Kidney (tissue), 14 donors: ENCODE measurements around the gene CRISP2. TPM values are rescaled to one million over a fixed set of nuclear protein-coding genes. Genes with fewer than 3 reads are reported as not detected.

Source experiments
- DNase-seq, 5 donors: peaks; one replicate each; pipeline ENCODE4 v3.0.0-alpha.2; 2013 to 2020
- FAIRE-seq: peaks from 2 replicates; lab custom pipeline; 2012; peaks lifted over from hg19 to GRCh38; lab: Jason Lieb, UNC
- H3K27ac ChIP-seq, 2 donors: one replicate each; pipeline ENCODE4 v1.7.0; 2013; ENCODE audit warnings: low read depth in 2 of 2, low read length in 2 of 2, inconsistent platforms in 1 of 2
- H3K27me3 ChIP-seq: one replicate; pipeline ENCODE4 v1.7.1; 2013; ENCODE audit warnings: low read length, inconsistent platforms; ENCODE audit not compliant: control insufficient read depth, insufficient read depth
- H3K36me3 ChIP-seq, 3 donors: one replicate each; pipeline versions ENCODE4 v1.7.0 to v1.7.1; 2013; ENCODE audit warnings: low read length in 3 of 3, control low read depth in 1 of 3, inconsistent platforms in 1 of 3; ENCODE audit not compliant: insufficient read depth in 3 of 3, control insufficient read depth in 2 of 3
- H3K4me1 ChIP-seq, 3 donors: one replicate each; pipeline versions ENCODE4 v1.7.0 to v1.7.1; 2013; ENCODE audit warnings: low read length in 3 of 3, inconsistent platforms in 1 of 3, low read depth in 1 of 3; ENCODE audit not compliant: control insufficient read depth in 2 of 3, insufficient read depth in 2 of 3
- H3K4me3 ChIP-seq, 3 donors: one replicate each; pipeline versions ENCODE4 v1.7.0 to v1.8.1; 2013; ENCODE audit warnings: low read length in 3 of 3, control low read depth in 1 of 3, inconsistent platforms in 1 of 3
- H3K9ac ChIP-seq, 3 donors: one replicate each; pipeline versions ENCODE4 v1.7.0 to v1.7.1; 2013; ENCODE audit warnings: low read length in 3 of 3, control low read depth in 1 of 3, inconsistent platforms in 1 of 3
- H3K9me3 ChIP-seq, 3 donors: one replicate each; pipeline versions ENCODE4 v1.7.0 to v1.7.1; 2013; ENCODE audit warnings: low read length in 3 of 3, control low read depth in 1 of 3, inconsistent platforms in 1 of 3; ENCODE audit not compliant: control insufficient read depth in 2 of 3, insufficient read depth in 1 of 3
- intact Hi-C: fragments of 100-400 bp; cut with DNase I; formaldehyde crosslinking; loops from one replicate; pipeline ENCODE4 v1.11.1; 2022
- polyA plus RNA-seq: library from polyadenylated mRNA; stranded (reverse); fragments of 350-450 nt; fragmentation: Illumina TruSeq; extraction: RNeasy Lipid Tissue Mini Kit (QIAGEN cat#74804); gene quantifications from one replicate; pipeline ENCODE4 v1.2.3, GENCODE V29; 2014; ENCODE audit warnings: low read depth, low replicate concordance; ENCODE audit not compliant: insufficient read depth
- total RNA-seq: library from RNA; stranded (reverse); fragmentation: NEBNext Ultra II Directional; extraction: Animal tissue kit (Norgen Biotek cat#: 25700); gene quantifications from one replicate; pipeline ENCODE4 v1.2.1, GENCODE V29; 2021
- TF ChIP-seq, protein P1 (sequence below): IDR thresholded peaks from 3 replicates; pipeline ENCODE4 v1.5.1; 2012; ENCODE audit warnings: mild to moderate bottlenecking, moderate library complexity, borderline replicate concordance; ENCODE audit not compliant: insufficient read depth; ENCODE audit errors: extremely low read depth
- donor health status: control.
- donor health status: control.
- donor health status: control.
- donor health status: control.
- donor health status: control.
- donor health status: DM: yes; HTN: yes; CAD: no.
- donor health status: Normal renal cell carcinoma (clear cell type).

The CRISP2 gene
- total and polyA plus RNA-seq, 2 donors from 2014 or later: 1.5 TPM; not detected in 1

DNA sequence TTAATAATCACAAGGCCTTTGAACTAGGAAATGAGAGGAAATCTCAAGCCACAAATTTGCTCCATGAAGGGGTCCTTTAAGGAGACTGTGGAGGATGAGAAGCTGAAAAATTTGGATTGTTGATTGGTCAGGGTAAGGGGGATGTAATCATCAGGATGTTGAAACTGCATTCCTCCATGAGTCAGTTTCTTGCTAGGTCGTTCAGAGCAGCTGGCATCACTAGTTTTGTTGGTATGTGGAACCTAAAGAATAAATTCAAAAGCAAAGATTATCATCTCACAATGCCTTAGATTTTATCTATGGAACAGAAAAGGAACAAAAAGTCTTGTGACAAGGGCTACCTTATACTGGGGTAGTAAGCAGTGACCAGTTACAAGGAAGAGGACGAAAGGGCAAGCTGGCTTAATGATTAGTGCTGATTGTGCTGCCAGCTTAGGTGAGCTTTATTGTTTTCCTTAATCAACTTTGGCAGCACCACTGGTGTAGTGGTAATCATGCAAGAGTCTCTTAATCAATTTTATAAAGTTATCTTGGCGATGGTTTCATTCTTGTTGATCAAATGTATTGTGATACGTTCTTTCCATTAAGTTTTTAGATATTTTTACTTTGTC is 36.6 kb downstream of the CRISP2 start:
- no peaks in the 10 kb centered on the region for H3K27me3 ChIP-seq
- no peaks in the 10 kb centered on the region for H3K4me1 ChIP-seq
- H3K4me3 ChIP-seq: no peak overlapping the region
- H3K9me3 ChIP-seq: no peaks in the 10 kb centered on the region
- no peak overlapping the region for H3K9ac ChIP-seq
- DNase-seq (peak in 1 of 5 donors; percentile 1), FAIRE-seq (no peak)
- TF ChIP-seq, protein P1, sequence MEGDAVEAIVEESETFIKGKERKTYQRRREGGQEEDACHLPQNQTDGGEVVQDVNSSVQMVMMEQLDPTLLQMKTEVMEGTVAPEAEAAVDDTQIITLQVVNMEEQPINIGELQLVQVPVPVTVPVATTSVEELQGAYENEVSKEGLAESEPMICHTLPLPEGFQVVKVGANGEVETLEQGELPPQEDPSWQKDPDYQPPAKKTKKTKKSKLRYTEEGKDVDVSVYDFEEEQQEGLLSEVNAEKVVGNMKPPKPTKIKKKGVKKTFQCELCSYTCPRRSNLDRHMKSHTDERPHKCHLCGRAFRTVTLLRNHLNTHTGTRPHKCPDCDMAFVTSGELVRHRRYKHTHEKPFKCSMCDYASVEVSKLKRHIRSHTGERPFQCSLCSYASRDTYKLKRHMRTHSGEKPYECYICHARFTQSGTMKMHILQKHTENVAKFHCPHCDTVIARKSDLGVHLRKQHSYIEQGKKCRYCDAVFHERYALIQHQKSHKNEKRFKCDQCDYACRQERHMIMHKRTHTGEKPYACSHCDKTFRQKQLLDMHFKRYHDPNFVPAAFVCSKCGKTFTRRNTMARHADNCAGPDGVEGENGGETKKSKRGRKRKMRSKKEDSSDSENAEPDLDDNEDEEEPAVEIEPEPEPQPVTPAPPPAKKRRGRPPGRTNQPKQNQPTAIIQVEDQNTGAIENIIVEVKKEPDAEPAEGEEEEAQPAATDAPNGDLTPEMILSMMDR: no peak
- H3K36me3 ChIP-seq: no peaks in the 10 kb centered on the region
- no peak overlapping the region for H3K27ac ChIP-seq
- intact Hi-C loops: no loop called here

DNA sequence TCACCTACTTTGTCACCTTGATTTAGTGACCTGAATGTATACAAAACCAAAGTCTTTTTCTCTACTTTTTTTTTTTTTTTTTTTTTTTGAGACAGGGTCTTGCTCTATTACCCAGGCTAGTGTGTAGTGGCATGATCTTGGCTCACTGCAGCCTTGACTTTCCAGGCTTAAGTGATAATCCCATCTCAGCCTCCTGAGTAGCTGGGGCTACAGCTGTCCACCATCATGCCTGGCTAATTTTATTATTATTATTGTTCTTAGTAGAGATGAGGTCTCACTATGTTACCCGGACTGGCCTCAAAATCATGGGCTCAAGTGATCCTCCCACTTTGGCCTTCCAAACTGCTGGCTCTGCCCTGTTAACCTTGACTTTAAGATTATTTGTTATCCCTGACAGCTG is 37.5 kb downstream of the CRISP2 start:
- DNase-seq (no peak), FAIRE-seq (no peak)
- H3K9me3 ChIP-seq: no peaks in the 10 kb centered on the region
- no peaks in the 10 kb centered on the region for H3K36me3 ChIP-seq
- H3K27me3 ChIP-seq: no peaks in the 10 kb centered on the region
- no peak overlapping the region for H3K4me3 ChIP-seq
- TF ChIP-seq, protein P1: no peak
- no peak overlapping the region for H3K27ac ChIP-seq
- no peaks in the 10 kb centered on the region for H3K4me1 ChIP-seq
- intact Hi-C loops: no loop called here
- no peak overlapping the region for H3K9ac ChIP-seq

DNA sequence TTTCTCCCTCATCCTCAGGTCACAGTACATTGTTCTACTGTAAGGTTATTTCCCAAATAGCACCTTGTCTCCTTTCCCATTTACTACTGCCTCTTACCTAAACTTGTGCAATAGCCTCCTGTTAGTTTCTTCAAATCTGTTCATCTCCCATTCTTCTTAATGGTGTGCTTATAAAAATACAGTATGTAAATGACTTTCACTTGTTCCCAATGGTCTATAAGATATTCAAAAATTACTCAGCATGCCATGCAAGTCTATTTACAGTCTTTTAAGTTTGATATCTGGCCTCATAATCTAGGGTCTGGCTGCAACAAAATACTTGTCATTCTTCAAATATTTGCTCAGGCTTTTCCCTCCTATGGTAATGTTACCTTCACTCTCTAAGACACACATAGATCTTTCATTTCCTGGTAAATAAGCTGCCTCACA is 45.2 kb downstream of the CRISP2 start:
- intact Hi-C loops: no loop called here

More for the DNA sequence above, 45.2 kb downstream of the CRISP2 start:
- Histone ChIP-seq H3K9me3 (no peaks in the 10 kb centered on the region), H3K36me3 (no peaks in the 10 kb centered on the region), H3K9ac (no peak overlapping the region), H3K27ac (no peak overlapping the region), H3K27me3 (no peaks in the 10 kb centered on the region), H3K4me1 (no peaks in the 10 kb centered on the region), H3K4me3 (no peak overlapping the region)
- TF ChIP-seq, protein P1: no peak
- no peak for FAIRE-seq
- DNase-seq: peak in 2 of 5 donors; percentile 8 to 15
